Activated CD4-positive, alpha-beta T cell treated with anti-CD3 and anti-CD28 coated beads, Interleukin-2, Interleukin-6, amounts not matched to agents 100 ng/mL and 50 ng/mL, durations not matched to agents 16 hours and 8 hours (primary cell): ENCODE data around the gene WHRN.

ENCODE experiments used
- DNase-seq: peaks from one replicate; pipeline ENCODE4 v3.0.0-alpha.2; 2020

The WHRN gene

GRCh38 chr9:114395768-114396167, 109.5 kb downstream of the WHRN start:
- no peak for DNase-seq

- no peak for DNase-seq
These were observed 110.0 kb downstream of the WHRN start for GRCh38 chr9:114395334-114395617.

GRCh38 chr9:114394523-114395333, 110.5 kb downstream of the WHRN start:
- DNase-seq, result no peak

- DNase-seq, result no peak
These were observed 112.5 kb downstream of the WHRN start for GRCh38 chr9:114392749-114393112.

GRCh38 chr9:114390952-114391351, 114.3 kb downstream of the WHRN start:
- DNase-seq, result peak; percentile 21

- DNase-seq, result peak; percentile 24
These were observed 115.5 kb downstream of the WHRN start for GRCh38 chr9:114389612-114390368.

GRCh38 chr9:114388764-114389375, 116.4 kb downstream of the WHRN start:
- DNase-seq, result peak; percentile 25

GRCh38 chr9:114388357-114388682, 117.0 kb downstream of the WHRN start:
- no peak for DNase-seq

- peak; percentile 93 for DNase-seq
These were observed 117.5 kb downstream of the WHRN start, which contains the start of gene AKNA for GRCh38 chr9:114387680-114388356. Gene AKNA, minus strand, starts transcription at chr9:114387982. Its CDS starts 6,649 bp downstream, at chr9:114381333.

GRCh38 chr9:114386886-114387679, 118.2 kb downstream of the WHRN start:
- DNase-seq, result peak; percentile 45

GRCh38 chr9:114386361-114386885, 118.8 kb downstream of the WHRN start:
- peak; percentile 35 for DNase-seq

GRCh38 chr9:114385397-114386181, 119.7 kb downstream of the WHRN start:
- DNase-seq, result peak; percentile 97

- DNase-seq, result no peak
These were observed 120.4 kb downstream of the WHRN start for GRCh38 chr9:114384836-114385396.

GRCh38 chr9:114384341-114384740, 120.9 kb downstream of the WHRN start:
- DNase-seq, result peak; percentile 18

- peak; percentile 41 for DNase-seq
These were observed 121.6 kb downstream of the WHRN start for GRCh38 chr9:114383521-114384231.

GRCh38 chr9:114382699-114383520, 122.4 kb downstream of the WHRN start:
- DNase-seq, result peak; percentile 82

GRCh38 chr9:114378883-114379282, 126.4 kb downstream of the WHRN start:
- no peak for DNase-seq

GRCh38 chr9:114378016-114378415, 127.3 kb downstream of the WHRN start:
- DNase-seq, result no peak
